Measurements from ENCODE around the gene SNAI3. TPM values are rescaled to one million over a fixed set of nuclear protein-coding genes. Genes with fewer than 3 reads are reported as not detected.
A peak's percentile ranks its signal among the peaks of the same experiment; 100 is the strongest.

The SNAI3 gene
- total RNA-seq, 1 experiment from 2014 or later = 9.1 TPM

DNA sequence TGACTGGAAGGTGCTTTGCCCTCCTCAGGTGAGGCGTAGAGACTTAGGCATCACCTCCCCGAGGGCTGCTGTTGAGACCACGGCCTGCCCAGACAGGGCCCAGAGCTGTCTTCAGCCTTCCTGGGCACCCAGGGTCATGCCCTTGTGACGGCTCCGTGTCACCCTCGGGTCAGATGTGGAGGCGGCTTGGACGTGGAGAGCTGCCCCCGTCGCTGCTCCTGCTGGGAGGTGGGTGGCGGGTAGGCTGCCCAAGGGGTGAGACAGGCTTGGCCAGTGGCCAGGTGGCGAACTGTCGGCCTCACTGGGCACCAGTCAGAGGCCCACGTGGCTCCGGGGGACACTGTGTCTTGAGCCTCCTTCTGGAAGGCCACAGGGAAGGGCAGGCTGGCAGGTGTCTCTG lies 8.9 kb upstream of the SNAI3 start:
- DNase-seq (ENCODE audit: low spot score) (no peak), ATAC-seq (no peak)
- Mint-ChIP-seq H3K4me1 (no peaks in the 10 kb centered on the region), H3K4me3 (no peak overlapping the region), H3K27ac (no peak overlapping the region), H3K27me3 (ENCODE audit: low read depth) (no peaks in the 10 kb centered on the region), H3K36me3 (peaks cover 3% of the 10 kb centered on the region; the same call in 1 of the 2 replicates), H3K9me3 (no peaks in the 10 kb centered on the region)
- TF ChIP-seq GRHL2 (CRISPR knock-in tag; IDR thresholded peaks at IDR 0.05; ENCODE audit: insufficient replicate concordance, severe bottlenecking) = no peak
- TF ChIP-seq ZNF219 (CRISPR knock-in tag; IDR thresholded peaks at IDR 0.05; ENCODE audit: borderline replicate concordance) = no peak
- TF ChIP-seq E2F1 (CRISPR knock-in tag; IDR thresholded peaks at IDR 0.05) = no peak
- no peak for TF ChIP-seq ZNF671 (CRISPR knock-in tag; IDR thresholded peaks at IDR 0.05)
- TF ChIP-seq ZNF396 (CRISPR knock-in tag; IDR thresholded peaks at IDR 0.05; ENCODE audit: borderline replicate concordance) = no peak
- POLR2A ChIA-PET = no interaction called here
- CTCF ChIA-PET = no interaction called here

- no peaks in the 10 kb centered on the region for H3K9me3 Mint-ChIP-seq
- POLR2A ChIA-PET = no interaction called here
- ATAC-seq (no peak), DNase-seq (ENCODE audit: low spot score) (no peak)
- H3K36me3 Mint-ChIP-seq = peaks cover 3% of the 10 kb centered on the region; the same call in 1 of the 2 replicates
- CTCF ChIA-PET = interaction anchor here (2.7 kb wide), 1 partner anchor 43 kb away, joined by 22 read pairs; no protein-coding TSS in a partner anchor
- H3K4me1 Mint-ChIP-seq = no peaks in the 10 kb centered on the region
- H3K27me3 Mint-ChIP-seq (ENCODE audit: low read depth) = 0 out of 2 replicates have a peak, but pooled peaks cover under 1% of the 10 kb centered on the region
- H3K4me3 Mint-ChIP-seq = no peak overlapping the region
- TF ChIP-seq ZMAT4 (CRISPR knock-in tag; IDR thresholded peaks at IDR 0.05) (no peak), ZNF423 (CRISPR knock-in tag; IDR thresholded peaks at IDR 0.05) (no peak), CREB1 (CRISPR knock-in tag; IDR thresholded peaks at IDR 0.05) (no peak), ZNF263 (CRISPR knock-in tag; IDR thresholded peaks at IDR 0.05; ENCODE audit: low read depth) (no peak), ZNF317 (CRISPR knock-in tag; IDR thresholded peaks at IDR 0.05; ENCODE audit: borderline replicate concordance, low read depth) (no peak), NR3C1 (CRISPR knock-in tag; conservative IDR thresholded peaks at IDR 0.05; ENCODE audit: low read depth) (no peak), CDX4 (CRISPR knock-in tag; IDR thresholded peaks at IDR 0.05; ENCODE audit: borderline replicate concordance) (no peak), ZNF396 (CRISPR knock-in tag; IDR thresholded peaks at IDR 0.05; ENCODE audit: borderline replicate concordance) (no peak), ETV6 (CRISPR knock-in tag; IDR thresholded peaks at IDR 0.05) (no peak), NFATC4 (CRISPR knock-in tag; IDR thresholded peaks at IDR 0.05) (no peak), AFF4 (CRISPR knock-in tag; IDR thresholded peaks at IDR 0.05; ENCODE audit: borderline replicate concordance) (no peak), NR1H2 (CRISPR knock-in tag; IDR thresholded peaks at IDR 0.05) (no peak), ATF6 (CRISPR knock-in tag; IDR thresholded peaks at IDR 0.05) (no peak)
- TF ChIP-seq, protein P1, sequence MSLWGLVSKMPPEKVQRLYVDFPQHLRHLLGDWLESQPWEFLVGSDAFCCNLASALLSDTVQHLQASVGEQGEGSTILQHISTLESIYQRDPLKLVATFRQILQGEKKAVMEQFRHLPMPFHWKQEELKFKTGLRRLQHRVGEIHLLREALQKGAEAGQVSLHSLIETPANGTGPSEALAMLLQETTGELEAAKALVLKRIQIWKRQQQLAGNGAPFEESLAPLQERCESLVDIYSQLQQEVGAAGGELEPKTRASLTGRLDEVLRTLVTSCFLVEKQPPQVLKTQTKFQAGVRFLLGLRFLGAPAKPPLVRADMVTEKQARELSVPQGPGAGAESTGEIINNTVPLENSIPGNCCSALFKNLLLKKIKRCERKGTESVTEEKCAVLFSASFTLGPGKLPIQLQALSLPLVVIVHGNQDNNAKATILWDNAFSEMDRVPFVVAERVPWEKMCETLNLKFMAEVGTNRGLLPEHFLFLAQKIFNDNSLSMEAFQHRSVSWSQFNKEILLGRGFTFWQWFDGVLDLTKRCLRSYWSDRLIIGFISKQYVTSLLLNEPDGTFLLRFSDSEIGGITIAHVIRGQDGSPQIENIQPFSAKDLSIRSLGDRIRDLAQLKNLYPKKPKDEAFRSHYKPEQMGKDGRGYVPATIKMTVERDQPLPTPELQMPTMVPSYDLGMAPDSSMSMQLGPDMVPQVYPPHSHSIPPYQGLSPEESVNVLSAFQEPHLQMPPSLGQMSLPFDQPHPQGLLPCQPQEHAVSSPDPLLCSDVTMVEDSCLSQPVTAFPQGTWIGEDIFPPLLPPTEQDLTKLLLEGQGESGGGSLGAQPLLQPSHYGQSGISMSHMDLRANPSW (CRISPR knock-in tag; conservative IDR thresholded peaks at IDR 0.05; ENCODE audit: low read depth) = no peak
- TF ChIP-seq, protein P2, sequence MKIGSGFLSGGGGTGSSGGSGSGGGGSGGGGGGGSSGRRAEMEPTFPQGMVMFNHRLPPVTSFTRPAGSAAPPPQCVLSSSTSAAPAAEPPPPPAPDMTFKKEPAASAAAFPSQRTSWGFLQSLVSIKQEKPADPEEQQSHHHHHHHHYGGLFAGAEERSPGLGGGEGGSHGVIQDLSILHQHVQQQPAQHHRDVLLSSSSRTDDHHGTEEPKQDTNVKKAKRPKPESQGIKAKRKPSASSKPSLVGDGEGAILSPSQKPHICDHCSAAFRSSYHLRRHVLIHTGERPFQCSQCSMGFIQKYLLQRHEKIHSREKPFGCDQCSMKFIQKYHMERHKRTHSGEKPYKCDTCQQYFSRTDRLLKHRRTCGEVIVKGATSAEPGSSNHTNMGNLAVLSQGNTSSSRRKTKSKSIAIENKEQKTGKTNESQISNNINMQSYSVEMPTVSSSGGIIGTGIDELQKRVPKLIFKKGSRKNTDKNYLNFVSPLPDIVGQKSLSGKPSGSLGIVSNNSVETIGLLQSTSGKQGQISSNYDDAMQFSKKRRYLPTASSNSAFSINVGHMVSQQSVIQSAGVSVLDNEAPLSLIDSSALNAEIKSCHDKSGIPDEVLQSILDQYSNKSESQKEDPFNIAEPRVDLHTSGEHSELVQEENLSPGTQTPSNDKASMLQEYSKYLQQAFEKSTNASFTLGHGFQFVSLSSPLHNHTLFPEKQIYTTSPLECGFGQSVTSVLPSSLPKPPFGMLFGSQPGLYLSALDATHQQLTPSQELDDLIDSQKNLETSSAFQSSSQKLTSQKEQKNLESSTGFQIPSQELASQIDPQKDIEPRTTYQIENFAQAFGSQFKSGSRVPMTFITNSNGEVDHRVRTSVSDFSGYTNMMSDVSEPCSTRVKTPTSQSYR (CRISPR knock-in tag; IDR thresholded peaks at IDR 0.05) = no peak
- H3K27ac Mint-ChIP-seq = 0 out of 2 replicates have a peak overlapping the region, but pooled peaks have one; percentile 32
Observed at GRCh38 chr16:88694221-88695087, 8.1 kb upstream of the SNAI3 start.
